Activated CD8-positive, alpha-beta memory T cell treated with anti-CD3 and anti-CD28 coated beads, Interleukin-2, amount 10 ng/mL, durations not matched to agents 7 days and 5 days (primary cell): Measurements from ENCODE around the gene SOCS4. TPM values are rescaled to one million over a fixed set of nuclear protein-coding genes. Genes with fewer than 3 reads are reported as not detected.
"Not testable (repeated sequence)": the region's sequence is repeated elsewhere in the genome, so short reads cannot be mapped to it uniquely, and the experiment has no call there.

ENCODE experiments used
- ATAC-seq: fragments of 150-1000 bp; cut with Tn5 transposase; one replicate; pipeline ENCODE4 v1.10.0; 2021; ENCODE audit warnings: moderate library complexity
- CTCF ChIA-PET: fragments of 350-600 bp; sonication (Branson Sonifier 250); formaldehyde crosslinking; loops from one replicate; lab custom pipeline; 2021; ENCODE audit warnings: antibody characterized with exemption; lab: Charles Lee
- DNase-seq: peaks from one replicate; pipeline ENCODE4 v3.0.0-alpha.2; 2020
- H3K27ac Mint-ChIP-seq: one replicate; pipeline ENCODE4 v1.8.0; 2021; ENCODE audit warnings: mild to moderate bottlenecking, mixed read lengths
- H3K27me3 Mint-ChIP-seq: one replicate; pipeline ENCODE4 v1.8.0; 2021; ENCODE audit warnings: mixed read lengths
- H3K36me3 Mint-ChIP-seq: one replicate; pipeline ENCODE4 v1.8.0; 2021; ENCODE audit warnings: mild to moderate bottlenecking, mixed read lengths
- H3K4me1 Mint-ChIP-seq: one replicate; pipeline ENCODE4 v1.8.0; 2021; ENCODE audit warnings: mixed read lengths
- H3K4me3 Mint-ChIP-seq: one replicate; pipeline ENCODE4 v1.8.0; 2021; ENCODE audit warnings: mild to moderate bottlenecking, moderate library complexity, mixed read lengths
- H3K9me3 Mint-ChIP-seq: one replicate; pipeline ENCODE4 v1.8.0; 2022; ENCODE audit warnings: low read depth, mixed read lengths
- total RNA-seq, 2 experiments: library from RNA; stranded (reverse); gene quantifications; one replicate each; pipeline ENCODE4 v1.2.3, GENCODE V29; 2021

The SOCS4 gene
- total RNA-seq, 2 experiments from 2014 or later = 35.3 to 41.9 TPM

GRCh38 chr14:55054098-55054497, 27.1 kb downstream of the SOCS4 start:
- H3K4me3 Mint-ChIP-seq = no peak overlapping the region
- H3K36me3 Mint-ChIP-seq = peaks cover 31% of the 10 kb centered on the region
- ATAC-seq (no peak), DNase-seq (no peak)
- no peaks in the 10 kb centered on the region for H3K27me3 Mint-ChIP-seq
- H3K4me1 Mint-ChIP-seq = peaks cover 43% of the 10 kb centered on the region
- CTCF ChIA-PET = no interaction called here
- H3K9me3 Mint-ChIP-seq = no peaks in the 10 kb centered on the region
- no peak overlapping the region for H3K27ac Mint-ChIP-seq

- no peak for ATAC-seq
- no peak for DNase-seq
- Mint-ChIP-seq H3K4me3 (no peak overlapping the region), H3K9me3 (no peaks in the 10 kb centered on the region), H3K4me1 (peaks cover 42% of the 10 kb centered on the region), H3K27me3 (no peaks in the 10 kb centered on the region), H3K27ac (no peak overlapping the region), H3K36me3 (peaks cover 56% of the 10 kb centered on the region)
- CTCF ChIA-PET = no interaction called here
Observed at GRCh38 chr14:55057919-55058318, 30.9 kb downstream of the SOCS4 start.

GRCh38 chr14:55059333-55059732, 32.3 kb downstream of the SOCS4 start:
- CTCF ChIA-PET = interaction anchor here (0.8 to 1.7 kb wide), 3 partner anchors 8 to 30 kb away, joined by 3 to 7 read pairs (median 7); partner anchors contain the start of gene MAPK1IP1L
- H3K4me1 Mint-ChIP-seq = peaks cover 33% of the 10 kb centered on the region
- no peak overlapping the region for H3K4me3 Mint-ChIP-seq
- ATAC-seq (no peak), DNase-seq (no peak)
- no peaks in the 10 kb centered on the region for H3K9me3 Mint-ChIP-seq
- no peak overlapping the region for H3K27ac Mint-ChIP-seq
- peaks cover 58% of the 10 kb centered on the region for H3K36me3 Mint-ChIP-seq
- H3K27me3 Mint-ChIP-seq = no peaks in the 10 kb centered on the region

GRCh38 chr14:55062517-55063351, 35.7 kb downstream of the SOCS4 start:
- CTCF ChIA-PET = interaction anchor here (1.0 to 1.2 kb wide), 2 partner anchors 11 to 16 kb away, joined by 3 read pairs; partner anchors contain the start of gene MAPK1IP1L
- DNase-seq (no peak), ATAC-seq (no peak)
- Mint-ChIP-seq H3K9me3 (no peaks in the 10 kb centered on the region), H3K4me1 (peaks cover 23% of the 10 kb centered on the region), H3K36me3 (peaks cover 66% of the 10 kb centered on the region), H3K27ac (no peak overlapping the region), H3K4me3 (no peak overlapping the region), H3K27me3 (no peaks in the 10 kb centered on the region)

GRCh38 chr14:55064896-55065295, 37.9 kb downstream of the SOCS4 start:
- H3K27me3 Mint-ChIP-seq, ATAC-seq, H3K9me3 Mint-ChIP-seq, H3K27ac Mint-ChIP-seq, DNase-seq, H3K4me3 Mint-ChIP-seq: not testable (repeated sequence)
- Mint-ChIP-seq H3K36me3 (peaks cover 58% of the 10 kb centered on the region), H3K4me1 (peaks cover 13% of the 10 kb centered on the region)
- CTCF ChIA-PET = interaction anchor here (0.7 to 0.8 kb wide), 2 partner anchors 14 to 38 kb away, joined by 3 read pairs; partner anchors contain the start of genes MAPK1IP1L, SOCS4 and WDHD1

- ATAC-seq (no peak), DNase-seq (no peak)
- no peak overlapping the region for H3K4me3 Mint-ChIP-seq
- H3K4me1 Mint-ChIP-seq = peaks cover 13% of the 10 kb centered on the region
- H3K27ac Mint-ChIP-seq = no peak overlapping the region
- peaks cover 56% of the 10 kb centered on the region for H3K36me3 Mint-ChIP-seq
- CTCF ChIA-PET = interaction anchor here (0.7 to 1.9 kb wide), 3 partner anchors 14 to 38 kb away, joined by 3 to 6 read pairs (median 3); partner anchors contain the start of genes MAPK1IP1L, SOCS4 and WDHD1
- no peaks in the 10 kb centered on the region for H3K9me3 Mint-ChIP-seq
- no peaks in the 10 kb centered on the region for H3K27me3 Mint-ChIP-seq
Observed at GRCh38 chr14:55065411-55065810, 38.4 kb downstream of the SOCS4 start.

- DNase-seq = no peak
- no peak for ATAC-seq
- H3K27me3 Mint-ChIP-seq = no peaks in the 10 kb centered on the region
- H3K36me3 Mint-ChIP-seq = peaks cover 49% of the 10 kb centered on the region
- peaks cover 12% of the 10 kb centered on the region for H3K4me1 Mint-ChIP-seq
- no peak overlapping the region for H3K27ac Mint-ChIP-seq
- CTCF ChIA-PET = interaction anchor here (0.7 to 1.9 kb wide), 3 partner anchors 10 to 26 kb away, joined by 3 to 6 read pairs (median 3); partner anchors contain the start of gene MAPK1IP1L
- H3K4me3 Mint-ChIP-seq = no peak overlapping the region
- H3K9me3 Mint-ChIP-seq = no peaks in the 10 kb centered on the region
Observed at GRCh38 chr14:55066223-55066622, 39.2 kb downstream of the SOCS4 start.

GRCh38 chr14:55070981-55071411, 44.0 kb downstream of the SOCS4 start:
- CTCF ChIA-PET = interaction anchor here (1.9 to 3.9 kb wide), 2 partner anchors 11 to 19 kb away, joined by 7 to 24 read pairs; partner anchors contain the start of gene MAPK1IP1L
- Mint-ChIP-seq H3K9me3 (no peaks in the 10 kb centered on the region), H3K36me3 (peaks cover 20% of the 10 kb centered on the region), H3K4me3 (no peak overlapping the region), H3K4me1 (peaks cover 40% of the 10 kb centered on the region), H3K27me3 (no peaks in the 10 kb centered on the region), H3K27ac (no peak overlapping the region)
- no peak for DNase-seq
- no peak for ATAC-seq

- Mint-ChIP-seq H3K36me3 (peaks cover 13% of the 10 kb centered on the region), H3K4me3 (peak overlapping the region; percentile 36), H3K9me3 (no peaks in the 10 kb centered on the region), H3K27ac (peak overlapping the region; percentile 77), H3K27me3 (no peaks in the 10 kb centered on the region), H3K4me1 (peaks cover 42% of the 10 kb centered on the region)
- ATAC-seq (peak; percentile 70), DNase-seq (peak; percentile 52)
- CTCF ChIA-PET = interaction anchor here (0.6 to 3.9 kb wide), 9 partner anchors 12 to 344 kb away, joined by 3 to 24 read pairs (median 3); partner anchors contain the start of gene MAPK1IP1L
Observed at GRCh38 chr14:55071870-55072640, 45.0 kb downstream of the SOCS4 start.

- Mint-ChIP-seq H3K27ac (no peak overlapping the region), H3K4me1 (peaks cover 45% of the 10 kb centered on the region), H3K9me3 (no peaks in the 10 kb centered on the region), H3K4me3 (no peak overlapping the region), H3K36me3 (no peaks in the 10 kb centered on the region), H3K27me3 (no peaks in the 10 kb centered on the region)
- CTCF ChIA-PET = interaction anchor here (3.9 kb wide), 1 partner anchor 22 kb away, joined by 24 read pairs; the partner anchor contains the start of gene MAPK1IP1L
- ATAC-seq = no peak
- no peak for DNase-seq
Observed at GRCh38 chr14:55073856-55074255, 46.8 kb downstream of the SOCS4 start.

GRCh38 chr14:55074662-55075061, 47.6 kb downstream of the SOCS4 start:
- peak; percentile 62 for ATAC-seq

GRCh38 chr14:55075628-55076175, 48.7 kb downstream of the SOCS4 start:
- H3K36me3 Mint-ChIP-seq = no peaks in the 10 kb centered on the region
- DNase-seq (no peak), ATAC-seq (no peak)
- peak overlapping the region; percentile 55 for H3K4me3 Mint-ChIP-seq
- H3K27me3 Mint-ChIP-seq = no peaks in the 10 kb centered on the region
- H3K4me1 Mint-ChIP-seq = peaks cover 45% of the 10 kb centered on the region
- H3K9me3 Mint-ChIP-seq = no peaks in the 10 kb centered on the region
- CTCF ChIA-PET = interaction anchor here (1.0 kb wide), 1 partner anchor 24 kb away, joined by 8 read pairs; the partner anchor contains the start of gene MAPK1IP1L
- H3K27ac Mint-ChIP-seq = peak overlapping the region; percentile 82

More at GRCh38 chr14:55074662-55075061, 47.6 kb downstream of the SOCS4 start:
- Mint-ChIP-seq H3K27ac (peak overlapping the region; percentile 82), H3K36me3 (no peaks in the 10 kb centered on the region), H3K4me1 (peaks cover 45% of the 10 kb centered on the region), H3K9me3 (no peaks in the 10 kb centered on the region), H3K27me3 (no peaks in the 10 kb centered on the region), H3K4me3 (peak overlapping the region; percentile 55)
- CTCF ChIA-PET = interaction anchor here (0.6 to 1.1 kb wide), 4 partner anchors 12 to 106 kb away, joined by 3 to 8 read pairs (median 4); partner anchors contain the start of gene MAPK1IP1L
- DNase-seq = peak; percentile 54
